WTC11 (cell line): ENCODE data around the gene JAKMIP1.

ENCODE experiments used
- ATF1 ChIP-seq: sonication (generic); formaldehyde crosslinking; IDR thresholded peaks from 2 replicates; pipeline ENCODE4 v1.8.1; 2023; ENCODE audit warnings: mild to moderate bottlenecking, moderate library complexity, missing genetic modification reagents
- CBFB ChIP-seq: sonication (generic); formaldehyde crosslinking; IDR thresholded peaks from 2 replicates; pipeline ENCODE4 v1.8.1; 2022; ENCODE audit warnings: mild to moderate bottlenecking, low read depth, missing genetic modification reagents
- NFYB ChIP-seq: sonication (generic); formaldehyde crosslinking; conservative IDR thresholded peaks from 2 replicates; pipeline ENCODE4 v1.8.0; 2022; ENCODE audit warnings: low read depth, missing genetic modification reagents
- ZBTB21 ChIP-seq: sonication (generic); formaldehyde crosslinking; IDR thresholded peaks from 2 replicates; pipeline ENCODE4 v1.8.1; 2023; ENCODE audit warnings: mild to moderate bottlenecking, missing genetic modification reagents, borderline replicate concordance
- ZNF121 ChIP-seq: sonication (generic); formaldehyde crosslinking; IDR thresholded peaks from 2 replicates; pipeline ENCODE4 v1.8.0; 2023; ENCODE audit warnings: missing genetic modification reagents
- ZNF396 ChIP-seq: fragments of 250-450 bp; sonication (Bioruptor Pico); IDR thresholded peaks from 2 replicates; pipeline ENCODE4 v1.8.0; 2021; ENCODE audit warnings: mild to moderate bottlenecking, moderate library complexity, borderline replicate concordance
- TF ChIP-seq, protein P1 (sequence below): fragments of 200-600 bp; IDR thresholded peaks from 2 replicates; pipeline ENCODE4 v1.8.0; 2022; ENCODE audit warnings: antibody characterized with exemption
- TF ChIP-seq, protein P2 (sequence below): sonication (generic); formaldehyde crosslinking; IDR thresholded peaks from 2 replicates; pipeline ENCODE4 v1.8.0; 2022; ENCODE audit warnings: mild to moderate bottlenecking, missing genetic modification reagents
- TF ChIP-seq, protein P3 (sequence below): sonication (generic); formaldehyde crosslinking; IDR thresholded peaks from 2 replicates; pipeline ENCODE4 v1.8.1; 2022; ENCODE audit warnings: mild to moderate bottlenecking, missing genetic modification reagents, moderate library complexity, borderline replicate concordance
- TF ChIP-seq, protein P4 (sequence below): sonication (generic); formaldehyde crosslinking; IDR thresholded peaks from 2 replicates; pipeline ENCODE4 v1.8.0; 2022; ENCODE audit warnings: mild to moderate bottlenecking, missing genetic modification reagents

DNA sequence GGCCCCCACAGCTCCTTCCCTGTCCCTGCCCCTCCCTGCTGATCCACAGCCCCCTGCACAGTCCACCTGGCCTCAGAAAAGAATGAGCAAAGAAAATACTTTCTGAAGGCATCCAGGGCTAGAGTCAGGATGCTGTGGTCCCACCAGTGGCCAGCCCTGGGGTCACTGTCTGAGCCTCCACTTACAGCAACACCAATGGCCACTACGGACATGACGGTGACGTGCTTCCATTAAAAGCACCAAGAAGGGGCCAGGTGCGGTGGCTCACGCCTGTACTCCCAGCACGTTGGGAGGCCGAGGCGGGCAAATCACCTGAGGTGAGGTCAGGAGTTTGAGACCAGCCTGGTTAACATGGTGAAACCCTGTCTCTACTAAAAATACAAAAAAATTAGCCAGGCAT is 4.0 kb downstream of the JAKMIP1 start:
- TF ChIP-seq ZBTB21 (CRISPR knock-in tag): no peak
- TF ChIP-seq, protein P1, sequence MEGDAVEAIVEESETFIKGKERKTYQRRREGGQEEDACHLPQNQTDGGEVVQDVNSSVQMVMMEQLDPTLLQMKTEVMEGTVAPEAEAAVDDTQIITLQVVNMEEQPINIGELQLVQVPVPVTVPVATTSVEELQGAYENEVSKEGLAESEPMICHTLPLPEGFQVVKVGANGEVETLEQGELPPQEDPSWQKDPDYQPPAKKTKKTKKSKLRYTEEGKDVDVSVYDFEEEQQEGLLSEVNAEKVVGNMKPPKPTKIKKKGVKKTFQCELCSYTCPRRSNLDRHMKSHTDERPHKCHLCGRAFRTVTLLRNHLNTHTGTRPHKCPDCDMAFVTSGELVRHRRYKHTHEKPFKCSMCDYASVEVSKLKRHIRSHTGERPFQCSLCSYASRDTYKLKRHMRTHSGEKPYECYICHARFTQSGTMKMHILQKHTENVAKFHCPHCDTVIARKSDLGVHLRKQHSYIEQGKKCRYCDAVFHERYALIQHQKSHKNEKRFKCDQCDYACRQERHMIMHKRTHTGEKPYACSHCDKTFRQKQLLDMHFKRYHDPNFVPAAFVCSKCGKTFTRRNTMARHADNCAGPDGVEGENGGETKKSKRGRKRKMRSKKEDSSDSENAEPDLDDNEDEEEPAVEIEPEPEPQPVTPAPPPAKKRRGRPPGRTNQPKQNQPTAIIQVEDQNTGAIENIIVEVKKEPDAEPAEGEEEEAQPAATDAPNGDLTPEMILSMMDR: no peak
- no peak for TF ChIP-seq ATF1 (CRISPR knock-in tag)
- TF ChIP-seq, protein P2, sequence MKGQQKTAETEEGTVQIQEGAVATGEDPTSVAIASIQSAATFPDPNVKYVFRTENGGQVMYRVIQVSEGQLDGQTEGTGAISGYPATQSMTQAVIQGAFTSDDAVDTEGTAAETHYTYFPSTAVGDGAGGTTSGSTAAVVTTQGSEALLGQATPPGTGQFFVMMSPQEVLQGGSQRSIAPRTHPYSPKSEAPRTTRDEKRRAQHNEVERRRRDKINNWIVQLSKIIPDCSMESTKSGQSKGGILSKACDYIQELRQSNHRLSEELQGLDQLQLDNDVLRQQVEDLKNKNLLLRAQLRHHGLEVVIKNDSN (CRISPR knock-in tag): no peak
- no peak for TF ChIP-seq ZNF396
- TF ChIP-seq, protein P3, sequence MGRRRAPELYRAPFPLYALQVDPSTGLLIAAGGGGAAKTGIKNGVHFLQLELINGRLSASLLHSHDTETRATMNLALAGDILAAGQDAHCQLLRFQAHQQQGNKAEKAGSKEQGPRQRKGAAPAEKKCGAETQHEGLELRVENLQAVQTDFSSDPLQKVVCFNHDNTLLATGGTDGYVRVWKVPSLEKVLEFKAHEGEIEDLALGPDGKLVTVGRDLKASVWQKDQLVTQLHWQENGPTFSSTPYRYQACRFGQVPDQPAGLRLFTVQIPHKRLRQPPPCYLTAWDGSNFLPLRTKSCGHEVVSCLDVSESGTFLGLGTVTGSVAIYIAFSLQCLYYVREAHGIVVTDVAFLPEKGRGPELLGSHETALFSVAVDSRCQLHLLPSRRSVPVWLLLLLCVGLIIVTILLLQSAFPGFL: no peak
- no peak for TF ChIP-seq ZNF121
- TF ChIP-seq, protein P4, sequence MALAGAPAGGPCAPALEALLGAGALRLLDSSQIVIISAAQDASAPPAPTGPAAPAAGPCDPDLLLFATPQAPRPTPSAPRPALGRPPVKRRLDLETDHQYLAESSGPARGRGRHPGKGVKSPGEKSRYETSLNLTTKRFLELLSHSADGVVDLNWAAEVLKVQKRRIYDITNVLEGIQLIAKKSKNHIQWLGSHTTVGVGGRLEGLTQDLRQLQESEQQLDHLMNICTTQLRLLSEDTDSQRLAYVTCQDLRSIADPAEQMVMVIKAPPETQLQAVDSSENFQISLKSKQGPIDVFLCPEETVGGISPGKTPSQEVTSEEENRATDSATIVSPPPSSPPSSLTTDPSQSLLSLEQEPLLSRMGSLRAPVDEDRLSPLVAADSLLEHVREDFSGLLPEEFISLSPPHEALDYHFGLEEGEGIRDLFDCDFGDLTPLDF (CRISPR knock-in tag): no peak
- no peak for TF ChIP-seq NFYB (CRISPR knock-in tag)
- TF ChIP-seq CBFB (CRISPR knock-in tag): no peak
